H4 (cell line): Measurements from ENCODE around the gene CBR3. TPM values are rescaled to one million over a fixed set of nuclear protein-coding genes. Genes with fewer than 3 reads are reported as not detected.

ENCODE experiments used
- DNase-seq: peaks from one replicate; pipeline ENCODE4 v3.0.0-alpha.2; 2015; ENCODE audit warnings: low spot score
- total RNA-seq: library from RNA; depleted of rRNA; stranded (reverse); fragments of >200 nt; shearing (Covaris generic); gene quantifications from 2 replicates; pipeline ENCODE4 v1.2.3, GENCODE V29; 2014

The CBR3 gene
- total RNA-seq, 1 experiment from 2014 or later = 33.6 TPM

DNA sequence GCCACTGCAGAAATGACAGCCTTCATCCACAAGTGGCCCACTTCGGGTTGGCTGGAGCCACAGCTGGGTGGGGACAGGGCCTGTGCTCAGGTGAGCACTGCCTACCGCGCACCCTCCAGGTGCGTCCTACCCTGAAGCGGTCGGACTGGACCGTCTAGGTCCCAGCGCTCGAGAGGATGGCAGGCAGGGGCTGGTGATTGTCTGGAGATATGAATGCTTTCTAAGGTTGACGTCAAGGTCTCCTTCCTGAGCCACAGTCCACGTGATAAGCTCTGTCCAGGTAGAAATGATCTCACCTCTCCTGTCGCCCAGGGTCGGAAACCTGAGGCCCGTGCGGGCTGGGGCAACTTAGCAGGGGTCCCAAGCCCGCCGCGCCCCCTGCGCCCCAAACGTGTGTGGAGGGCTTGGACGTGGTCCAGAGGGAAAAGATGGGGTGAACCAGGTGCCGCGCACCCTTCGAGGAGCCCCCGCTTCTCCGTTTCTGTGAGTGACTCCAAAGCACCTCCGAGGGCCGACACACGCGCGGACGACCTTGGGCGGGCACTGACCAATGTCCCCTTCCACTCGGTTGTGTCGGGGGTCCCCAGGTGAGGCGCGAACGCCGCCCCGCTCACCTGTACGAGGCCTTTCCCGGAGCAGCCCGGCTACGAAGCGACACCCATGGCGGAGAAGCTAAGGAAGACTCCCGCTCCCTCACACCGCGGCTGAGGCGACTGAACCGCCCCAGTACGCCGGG lies 20.9 kb downstream of the CBR3 start:
- no peak for DNase-seq

GRCh38 chr21:36156339-36156814 lies 21.5 kb downstream of the CBR3 start:
- DNase-seq = peak; percentile 94

GRCh38 chr21:36156815-36157670 lies 22.2 kb downstream of the CBR3 start, which contains the start of gene DOP1B:
TSS of gene DOP1B (plus strand) at chr21:36156824. CDS start at chr21:36164734, 7,910 bp downstream.
- DNase-seq = no peak

GRCh38 chr21:36159356-36159921 lies 24.6 kb downstream of the CBR3 start:
- DNase-seq = no peak

GRCh38 chr21:36160850-36161178 lies 25.9 kb downstream of the CBR3 start:
- no peak for DNase-seq

DNA sequence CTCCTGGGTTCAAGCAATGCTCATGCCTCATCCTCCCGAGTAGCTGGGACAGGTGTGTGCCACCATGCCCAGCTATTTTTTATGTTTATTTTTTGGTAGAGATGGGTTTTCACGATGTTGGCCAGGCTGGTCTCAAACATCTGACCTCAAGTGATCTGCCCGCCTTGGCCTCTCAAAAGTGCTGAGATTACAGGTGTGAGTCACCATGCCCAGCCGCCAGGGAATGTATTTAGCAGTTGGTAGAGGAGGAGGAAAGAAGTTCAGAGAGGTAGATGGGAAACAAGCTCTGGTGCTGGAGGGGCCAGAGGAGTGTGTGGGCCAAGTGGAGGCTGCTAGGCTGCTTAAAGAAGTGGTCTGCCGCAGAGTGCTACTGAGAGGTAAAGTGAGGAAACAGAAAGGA lies 27.8 kb downstream of the CBR3 start:
- DNase-seq = no peak

- DNase-seq = no peak
Observed at GRCh38 chr21:36163750-36164741, 29.2 kb downstream of the CBR3 start.

GRCh38 chr21:36165356-36165755 lies 30.5 kb downstream of the CBR3 start:
- DNase-seq = no peak

DNA sequence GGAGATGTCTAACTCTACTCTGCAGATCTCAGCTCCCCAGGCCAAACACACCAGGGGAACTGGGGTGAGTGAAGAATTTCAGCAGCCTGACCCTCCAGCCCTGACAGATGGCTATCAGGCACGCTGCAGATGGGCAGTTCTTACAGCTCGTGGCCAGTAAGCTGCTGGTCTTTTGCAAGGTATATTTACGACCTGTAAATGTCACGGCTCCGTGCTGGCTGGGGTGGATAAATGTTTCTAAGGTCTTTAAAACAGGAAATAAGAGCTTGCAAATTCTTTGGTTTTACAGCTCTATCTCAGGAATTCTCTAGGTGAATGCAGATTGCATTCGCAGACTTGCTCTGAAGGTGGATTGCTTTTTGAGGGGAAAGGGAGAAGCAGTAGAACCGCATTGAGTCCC lies 31.8 kb downstream of the CBR3 start:
- DNase-seq = no peak

DNA sequence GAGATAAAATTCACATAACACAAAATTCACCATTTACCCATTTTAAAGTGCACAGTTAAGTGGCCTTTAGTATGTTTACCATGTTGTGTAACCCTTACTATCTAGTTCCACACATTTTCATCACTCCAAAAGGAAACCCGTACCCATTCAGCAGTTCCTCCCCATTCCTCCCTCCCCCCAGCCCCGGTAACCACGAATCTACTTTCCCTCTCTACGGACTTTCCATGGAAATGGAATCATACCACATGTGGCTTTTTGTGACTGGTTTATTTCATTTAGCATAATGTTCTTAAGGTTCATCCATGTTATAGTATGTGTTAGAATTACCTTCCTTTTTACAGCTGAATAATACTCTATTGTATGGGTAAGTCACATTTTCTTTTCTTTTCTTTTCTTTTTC lies 32.7 kb downstream of the CBR3 start:
- no peak for DNase-seq

DNA sequence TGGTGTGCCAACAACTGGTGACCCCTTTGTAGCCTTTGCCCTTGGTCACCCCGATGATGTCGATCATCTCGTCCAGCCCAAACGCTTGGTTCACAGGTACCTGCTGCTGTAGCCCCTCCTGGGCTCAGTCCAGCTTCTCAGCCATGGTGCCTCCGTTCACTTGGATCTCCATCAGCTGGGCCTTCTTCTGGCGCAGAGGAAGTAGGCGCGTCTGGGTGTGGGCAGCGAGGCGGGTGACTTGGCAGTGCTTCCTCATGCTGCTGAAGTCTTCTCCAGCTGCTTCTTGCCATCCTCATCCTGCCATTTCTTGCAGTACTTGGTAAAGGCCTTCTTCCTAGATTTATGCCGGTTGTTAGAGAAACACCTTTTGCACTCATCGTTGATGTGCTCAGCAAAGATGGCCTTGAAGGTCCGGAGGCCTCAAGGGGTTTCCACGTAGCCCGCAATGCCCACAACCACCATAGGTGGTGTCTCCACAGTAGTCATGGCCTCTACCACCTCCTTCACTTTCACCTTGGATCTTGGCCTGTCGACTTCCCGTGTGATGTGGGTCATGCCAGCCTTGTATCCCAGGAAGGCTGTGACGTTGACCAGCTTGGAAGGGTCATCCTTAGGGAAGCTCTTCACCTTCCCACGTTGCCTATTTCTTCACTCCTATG lies 34.7 kb downstream of the CBR3 start:
- DNase-seq = no peak

- no peak for DNase-seq
Observed at GRCh38 chr21:36170823-36171222, 35.9 kb downstream of the CBR3 start.

- DNase-seq = no peak
Observed at GRCh38 chr21:36171336-36171735, 36.5 kb downstream of the CBR3 start.

- no peak for DNase-seq
Observed at GRCh38 chr21:36171741-36172331, 37.0 kb downstream of the CBR3 start.

GRCh38 chr21:36174780-36175179 lies 39.9 kb downstream of the CBR3 start:
- DNase-seq = no peak

- no peak for DNase-seq
Observed at GRCh38 chr21:36175771-36176565, 41.1 kb downstream of the CBR3 start.

DNA sequence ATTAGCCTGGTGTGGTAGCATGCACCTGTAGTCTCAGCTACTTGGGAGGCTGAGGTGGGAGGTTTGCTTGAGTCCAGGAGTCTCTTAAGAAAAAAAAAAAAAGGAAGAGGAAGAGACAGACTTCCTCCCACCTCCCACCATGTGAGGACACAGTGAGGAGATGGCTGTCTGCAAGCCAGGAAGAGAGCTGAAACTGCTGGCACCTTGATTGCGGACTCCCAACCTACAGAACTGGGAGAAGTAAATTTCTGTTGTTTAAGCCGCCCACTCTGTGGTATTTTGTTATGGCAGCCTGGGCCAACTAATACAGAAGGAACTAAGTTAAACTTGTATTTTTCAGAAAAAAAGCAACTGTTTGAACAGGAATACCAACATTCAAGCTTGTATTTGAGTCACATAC lies 43.5 kb downstream of the CBR3 start:
- no peak for DNase-seq

DNA sequence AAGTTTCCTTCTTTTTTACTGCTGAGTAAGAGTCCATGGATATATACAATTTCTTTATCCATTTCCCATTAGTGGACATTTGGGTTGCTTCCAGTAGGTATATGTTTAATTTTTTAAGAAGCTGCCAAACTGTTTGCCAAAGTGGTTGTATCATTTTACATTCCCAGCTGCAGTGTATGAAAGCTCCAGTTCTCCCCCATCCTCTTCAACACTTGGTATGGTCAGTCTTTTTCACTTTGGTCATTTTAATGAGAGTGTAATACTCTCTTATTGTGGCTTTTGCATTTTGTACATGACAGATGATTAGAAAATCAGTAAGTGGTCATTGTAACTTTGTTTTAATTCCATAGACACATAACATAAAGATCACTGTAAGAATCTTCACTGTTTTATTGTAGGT lies 44.3 kb downstream of the CBR3 start:
- no peak for DNase-seq

- DNase-seq = no peak
Observed at GRCh38 chr21:36180963-36181362, 46.1 kb downstream of the CBR3 start.
